ENCODE data around the gene EXOC4.

The EXOC4 gene

DNA sequence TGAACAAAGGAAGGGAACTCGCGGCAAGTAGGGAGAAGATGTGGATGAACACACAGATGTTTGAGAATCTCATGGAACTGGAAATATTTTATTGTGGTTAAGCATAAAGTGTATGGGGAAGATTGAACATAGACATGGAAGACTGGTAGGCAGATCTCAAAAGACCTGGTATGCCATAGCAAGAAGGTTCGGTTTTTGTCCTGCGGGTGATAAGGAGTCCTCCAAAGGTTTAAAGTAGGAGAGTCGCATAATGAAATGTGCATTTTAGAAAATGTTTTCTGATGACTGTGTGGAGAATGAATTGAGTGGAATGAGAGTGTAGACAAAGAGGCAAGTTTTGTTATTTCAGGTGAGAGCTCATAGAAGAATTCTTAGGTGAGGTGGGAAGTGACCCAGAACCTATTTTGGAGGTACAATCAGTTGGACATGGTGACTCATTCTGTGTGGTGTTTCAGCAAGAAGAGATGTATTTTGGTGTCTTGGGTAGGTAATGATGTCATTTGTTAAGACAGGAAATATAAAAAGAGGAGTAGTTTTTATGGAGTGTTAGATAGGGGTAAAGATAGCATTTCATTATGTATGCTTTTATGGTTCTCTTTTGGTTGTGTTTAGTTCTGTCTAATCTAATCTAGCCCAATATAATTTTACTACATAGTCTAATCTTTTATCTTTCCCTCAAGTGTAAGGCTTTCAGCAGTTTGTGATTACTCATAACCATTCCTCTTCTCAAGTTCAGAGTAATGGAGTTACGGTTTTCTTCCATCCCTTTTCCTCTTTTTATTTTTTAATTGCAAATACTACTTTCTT is 239.2 kb downstream of the EXOC4 start (continued):
- TF ChIP-seq ZNF785 (tag by site-specific recombination; IDR thresholded peaks at IDR 0.05): no peak
- TF ChIP-seq, protein P1, sequence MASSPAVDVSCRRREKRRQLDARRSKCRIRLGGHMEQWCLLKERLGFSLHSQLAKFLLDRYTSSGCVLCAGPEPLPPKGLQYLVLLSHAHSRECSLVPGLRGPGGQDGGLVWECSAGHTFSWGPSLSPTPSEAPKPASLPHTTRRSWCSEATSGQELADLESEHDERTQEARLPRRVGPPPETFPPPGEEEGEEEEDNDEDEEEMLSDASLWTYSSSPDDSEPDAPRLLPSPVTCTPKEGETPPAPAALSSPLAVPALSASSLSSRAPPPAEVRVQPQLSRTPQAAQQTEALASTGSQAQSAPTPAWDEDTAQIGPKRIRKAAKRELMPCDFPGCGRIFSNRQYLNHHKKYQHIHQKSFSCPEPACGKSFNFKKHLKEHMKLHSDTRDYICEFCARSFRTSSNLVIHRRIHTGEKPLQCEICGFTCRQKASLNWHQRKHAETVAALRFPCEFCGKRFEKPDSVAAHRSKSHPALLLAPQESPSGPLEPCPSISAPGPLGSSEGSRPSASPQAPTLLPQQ (tag by site-specific recombination; IDR thresholded peaks at IDR 0.05): peak; percentile 94
- peak; percentile 93 for TF ChIP-seq ZFP37 (tag by site-specific recombination; IDR thresholded peaks at IDR 0.05)
- 0 out of 2 replicates have a peak, but pooled peaks have one; percentile 24 for TF ChIP-seq SCRT2 (tag by site-specific recombination; IDR thresholded peaks at IDR 0.05)
- peak; percentile 82 for TF ChIP-seq PRDM1 (tag by site-specific recombination; IDR thresholded peaks at IDR 0.05)
- TF ChIP-seq, protein P2, sequence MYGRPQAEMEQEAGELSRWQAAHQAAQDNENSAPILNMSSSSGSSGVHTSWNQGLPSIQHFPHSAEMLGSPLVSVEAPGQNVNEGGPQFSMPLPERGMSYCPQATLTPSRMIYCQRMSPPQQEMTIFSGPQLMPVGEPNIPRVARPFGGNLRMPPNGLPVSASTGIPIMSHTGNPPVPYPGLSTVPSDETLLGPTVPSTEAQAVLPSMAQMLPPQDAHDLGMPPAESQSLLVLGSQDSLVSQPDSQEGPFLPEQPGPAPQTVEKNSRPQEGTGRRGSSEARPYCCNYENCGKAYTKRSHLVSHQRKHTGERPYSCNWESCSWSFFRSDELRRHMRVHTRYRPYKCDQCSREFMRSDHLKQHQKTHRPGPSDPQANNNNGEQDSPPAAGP (tag by site-specific recombination; IDR thresholded peaks at IDR 0.05): peak; percentile 94
- no peak for TF ChIP-seq ZNF707 (tag by site-specific recombination; IDR thresholded peaks at IDR 0.05)
- TF ChIP-seq ZNF544 (tag by site-specific recombination; IDR thresholded peaks at IDR 0.05): no peak
- TF ChIP-seq ZNF140 (tag by site-specific recombination; IDR thresholded peaks at IDR 0.05): no peak
- TF ChIP-seq, protein P3, sequence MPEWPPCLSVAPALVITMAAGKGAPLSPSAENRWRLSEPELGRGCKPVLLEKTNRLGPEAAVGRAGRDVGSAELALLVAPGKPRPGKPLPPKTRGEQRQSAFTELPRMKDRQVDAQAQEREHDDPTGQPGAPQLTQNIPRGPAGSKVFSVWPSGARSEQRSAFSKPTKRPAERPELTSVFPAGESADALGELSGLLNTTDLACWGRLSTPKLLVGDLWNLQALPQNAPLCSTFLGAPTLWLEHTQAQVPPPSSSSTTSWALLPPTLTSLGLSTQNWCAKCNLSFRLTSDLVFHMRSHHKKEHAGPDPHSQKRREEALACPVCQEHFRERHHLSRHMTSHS (tag by site-specific recombination; IDR thresholded peaks at IDR 0.05): peak; percentile 84
- no peak for TF ChIP-seq ZNF747 (tag by site-specific recombination; IDR thresholded peaks at IDR 0.05)
- TF ChIP-seq ZNF221 (tag by site-specific recombination; IDR thresholded peaks at IDR 0.05; ENCODE audit: borderline replicate concordance): no peak
- TF ChIP-seq, protein P4, sequence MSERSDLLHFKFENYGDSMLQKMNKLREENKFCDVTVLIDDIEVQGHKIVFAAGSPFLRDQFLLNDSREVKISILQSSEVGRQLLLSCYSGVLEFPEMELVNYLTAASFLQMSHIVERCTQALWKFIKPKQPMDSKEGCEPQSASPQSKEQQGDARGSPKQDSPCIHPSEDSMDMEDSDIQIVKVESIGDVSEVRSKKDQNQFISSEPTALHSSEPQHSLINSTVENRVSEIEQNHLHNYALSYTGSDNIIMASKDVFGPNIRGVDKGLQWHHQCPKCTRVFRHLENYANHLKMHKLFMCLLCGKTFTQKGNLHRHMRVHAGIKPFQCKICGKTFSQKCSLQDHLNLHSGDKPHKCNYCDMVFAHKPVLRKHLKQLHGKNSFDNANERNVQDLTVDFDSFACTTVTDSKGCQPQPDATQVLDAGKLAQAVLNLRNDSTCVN (tag by site-specific recombination; optimal IDR thresholded peaks at IDR 0.05): no peak
- TF ChIP-seq ZNF626 (tag by site-specific recombination; IDR thresholded peaks at IDR 0.05): 0 out of 2 replicates have a peak, but pooled peaks have one; percentile 37
- TF ChIP-seq, protein P5, sequence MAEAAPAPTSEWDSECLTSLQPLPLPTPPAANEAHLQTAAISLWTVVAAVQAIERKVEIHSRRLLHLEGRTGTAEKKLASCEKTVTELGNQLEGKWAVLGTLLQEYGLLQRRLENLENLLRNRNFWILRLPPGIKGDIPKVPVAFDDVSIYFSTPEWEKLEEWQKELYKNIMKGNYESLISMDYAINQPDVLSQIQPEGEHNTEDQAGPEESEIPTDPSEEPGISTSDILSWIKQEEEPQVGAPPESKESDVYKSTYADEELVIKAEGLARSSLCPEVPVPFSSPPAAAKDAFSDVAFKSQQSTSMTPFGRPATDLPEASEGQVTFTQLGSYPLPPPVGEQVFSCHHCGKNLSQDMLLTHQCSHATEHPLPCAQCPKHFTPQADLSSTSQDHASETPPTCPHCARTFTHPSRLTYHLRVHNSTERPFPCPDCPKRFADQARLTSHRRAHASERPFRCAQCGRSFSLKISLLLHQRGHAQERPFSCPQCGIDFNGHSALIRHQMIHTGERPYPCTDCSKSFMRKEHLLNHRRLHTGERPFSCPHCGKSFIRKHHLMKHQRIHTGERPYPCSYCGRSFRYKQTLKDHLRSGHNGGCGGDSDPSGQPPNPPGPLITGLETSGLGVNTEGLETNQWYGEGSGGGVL (tag by site-specific recombination; IDR thresholded peaks at IDR 0.05): peak; percentile 91
- TF ChIP-seq ZNF248 (tag by site-specific recombination; IDR thresholded peaks at IDR 0.05): 0 out of 2 replicates have a peak, but pooled peaks have one; percentile 42
- TF ChIP-seq ZBTB7A (tag by site-specific recombination; IDR thresholded peaks at IDR 0.05; ENCODE audit: low read depth): peak; percentile 78; the same call in 1 of the 2 replicates
- no peak for TF ChIP-seq ZFP3 (tag by site-specific recombination; IDR thresholded peaks at IDR 0.05; ENCODE audit: low read depth)
- no peak for TF ChIP-seq SETDB1 (IDR thresholded peaks at IDR 0.05; ENCODE audit: insufficient read length, low read length)
- TF ChIP-seq ZNF610 (tag by site-specific recombination; IDR thresholded peaks at IDR 0.05; ENCODE audit: borderline replicate concordance): peak; percentile 79
- TF ChIP-seq ZNF10 (tag by site-specific recombination; IDR thresholded peaks at IDR 0.05): peak; percentile 91
- TF ChIP-seq ZNF830 (tag by site-specific recombination; IDR thresholded peaks at IDR 0.05; ENCODE audit: low read depth): no peak
- no peak for TF ChIP-seq GLI4 (tag by site-specific recombination; IDR thresholded peaks at IDR 0.05)
- TF ChIP-seq, protein P6, sequence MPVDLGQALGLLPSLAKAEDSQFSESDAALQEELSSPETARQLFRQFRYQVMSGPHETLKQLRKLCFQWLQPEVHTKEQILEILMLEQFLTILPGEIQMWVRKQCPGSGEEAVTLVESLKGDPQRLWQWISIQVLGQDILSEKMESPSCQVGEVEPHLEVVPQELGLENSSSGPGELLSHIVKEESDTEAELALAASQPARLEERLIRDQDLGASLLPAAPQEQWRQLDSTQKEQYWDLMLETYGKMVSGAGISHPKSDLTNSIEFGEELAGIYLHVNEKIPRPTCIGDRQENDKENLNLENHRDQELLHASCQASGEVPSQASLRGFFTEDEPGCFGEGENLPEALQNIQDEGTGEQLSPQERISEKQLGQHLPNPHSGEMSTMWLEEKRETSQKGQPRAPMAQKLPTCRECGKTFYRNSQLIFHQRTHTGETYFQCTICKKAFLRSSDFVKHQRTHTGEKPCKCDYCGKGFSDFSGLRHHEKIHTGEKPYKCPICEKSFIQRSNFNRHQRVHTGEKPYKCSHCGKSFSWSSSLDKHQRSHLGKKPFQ (tag by site-specific recombination; IDR thresholded peaks at IDR 0.05): peak; percentile 96
- TF ChIP-seq ZNF426 (tag by site-specific recombination; IDR thresholded peaks at IDR 0.05): peak; percentile 19; the same call in 1 of the 2 replicates
- peak; percentile 27 for TF ChIP-seq ZNF623 (tag by site-specific recombination; IDR thresholded peaks at IDR 0.05)
- TF ChIP-seq, protein P7, sequence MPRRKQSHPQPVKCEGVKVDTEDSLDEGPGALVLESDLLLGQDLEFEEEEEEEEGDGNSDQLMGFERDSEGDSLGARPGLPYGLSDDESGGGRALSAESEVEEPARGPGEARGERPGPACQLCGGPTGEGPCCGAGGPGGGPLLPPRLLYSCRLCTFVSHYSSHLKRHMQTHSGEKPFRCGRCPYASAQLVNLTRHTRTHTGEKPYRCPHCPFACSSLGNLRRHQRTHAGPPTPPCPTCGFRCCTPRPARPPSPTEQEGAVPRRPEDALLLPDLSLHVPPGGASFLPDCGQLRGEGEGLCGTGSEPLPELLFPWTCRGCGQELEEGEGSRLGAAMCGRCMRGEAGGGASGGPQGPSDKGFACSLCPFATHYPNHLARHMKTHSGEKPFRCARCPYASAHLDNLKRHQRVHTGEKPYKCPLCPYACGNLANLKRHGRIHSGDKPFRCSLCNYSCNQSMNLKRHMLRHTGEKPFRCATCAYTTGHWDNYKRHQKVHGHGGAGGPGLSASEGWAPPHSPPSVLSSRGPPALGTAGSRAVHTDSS (tag by site-specific recombination; IDR thresholded peaks at IDR 0.05): peak; percentile 60; the same call in 1 of the 2 replicates
- TF ChIP-seq ZNF391 (tag by site-specific recombination; IDR thresholded peaks at IDR 0.05; ENCODE audit: borderline replicate concordance, low read depth): peak; percentile 99
- TF ChIP-seq ZNF571 (tag by site-specific recombination; IDR thresholded peaks at IDR 0.05): no peak
- TF ChIP-seq ZNF510 (tag by site-specific recombination; IDR thresholded peaks at IDR 0.05; ENCODE audit: insufficient replicate concordance): peak; percentile 58
